ENCODE measurements around the gene GAD2.

- TF ChIP-seq CTCF (conservative IDR thresholded peaks at IDR 0.05; ENCODE audit: low read length): no peak
- no peak for TF ChIP-seq EZH2phosphoT487 (IDR thresholded peaks at IDR 0.05; ENCODE audit: borderline replicate concordance, low read depth, low read length)
Observed at GRCh38 chr10:26215396-26215934, 1.1 kb upstream of the GAD2 start.

Data from OCI-LY7 (cell line).